Measurements from ENCODE around the gene EML6.

EML6 gene

DNA sequence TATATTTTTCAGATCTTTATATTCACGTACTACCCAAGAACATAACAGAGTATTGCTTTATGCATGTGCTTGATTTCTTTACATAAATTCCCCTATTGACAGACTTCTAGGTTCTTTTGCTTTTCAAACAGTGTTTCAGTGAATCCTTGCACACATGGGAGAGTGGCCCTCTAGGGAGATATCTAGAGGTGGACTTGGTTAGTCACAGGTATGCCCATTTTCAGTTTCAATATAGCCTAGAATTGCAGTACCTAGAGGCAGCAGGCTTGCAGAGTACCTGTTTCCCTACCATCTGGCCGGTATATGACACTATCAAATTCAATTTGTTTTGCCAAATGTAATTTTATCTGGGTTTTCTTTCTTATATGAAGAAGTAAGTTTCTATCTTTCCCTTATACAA, 36.8 kb downstream of the EML6 start:
- DNase-seq = no peak

DNA sequence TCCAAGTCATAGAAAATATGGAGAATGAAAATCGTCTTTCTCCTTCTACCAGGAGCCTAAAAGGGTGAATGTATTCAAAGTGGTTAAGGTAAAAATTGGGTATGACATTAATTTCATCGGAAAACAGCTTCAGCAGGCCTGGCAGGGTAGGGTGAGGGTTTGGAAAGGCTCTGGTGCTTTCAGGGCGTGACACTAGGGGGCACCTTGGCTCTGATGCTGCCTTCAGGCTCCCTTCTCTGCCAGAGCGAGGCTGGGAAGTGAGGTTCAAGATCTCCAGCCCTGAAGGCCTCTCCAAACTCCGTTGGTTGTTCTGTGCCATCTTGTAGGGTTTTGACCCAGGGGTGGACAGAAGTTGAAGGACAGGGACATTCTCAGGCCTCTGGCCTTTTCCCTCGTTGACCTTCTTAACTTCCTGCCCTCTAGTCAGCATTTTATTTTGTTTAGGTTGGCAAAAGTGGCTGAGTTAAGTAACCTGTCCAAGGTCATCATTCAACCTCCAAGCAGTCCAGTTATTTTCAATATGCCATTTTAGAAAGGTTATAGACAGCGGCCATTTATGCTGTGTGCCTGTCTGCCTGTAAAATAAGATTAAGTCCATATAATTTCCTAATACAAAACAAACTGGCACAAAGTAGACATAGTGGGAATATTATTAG, 40.3 kb downstream of the EML6 start:
- DNase-seq = peak; percentile 17

GRCh38 chr2:54767921-54768320, 44.5 kb downstream of the EML6 start:
- no peak for DNase-seq

GRCh38 chr2:54768772-54769428, 45.4 kb downstream of the EML6 start:
- DNase-seq = peak; percentile 80

GRCh38 chr2:54770211-54770610, 46.7 kb downstream of the EML6 start:
- DNase-seq = no peak

DNA sequence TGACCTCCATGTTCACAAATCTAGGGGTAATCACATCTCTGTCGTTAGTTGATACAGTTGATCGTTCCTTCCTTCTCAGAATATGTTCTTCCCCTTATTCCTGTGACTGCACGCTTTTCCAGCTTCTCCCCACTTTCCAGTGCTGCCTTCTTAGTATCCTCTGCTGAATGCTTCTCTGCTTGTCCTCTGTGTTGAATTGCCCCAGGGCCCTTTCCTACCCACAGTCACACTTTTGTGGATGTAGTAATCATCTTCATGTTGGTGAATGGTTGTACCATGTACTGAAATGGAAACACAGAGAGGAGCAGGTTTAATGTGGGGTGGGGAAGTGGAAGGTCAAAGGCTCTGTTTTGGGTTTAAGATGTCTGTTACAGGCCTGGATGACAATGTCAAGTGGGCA, 47.2 kb downstream of the EML6 start:
- DNase-seq = no peak

DNA sequence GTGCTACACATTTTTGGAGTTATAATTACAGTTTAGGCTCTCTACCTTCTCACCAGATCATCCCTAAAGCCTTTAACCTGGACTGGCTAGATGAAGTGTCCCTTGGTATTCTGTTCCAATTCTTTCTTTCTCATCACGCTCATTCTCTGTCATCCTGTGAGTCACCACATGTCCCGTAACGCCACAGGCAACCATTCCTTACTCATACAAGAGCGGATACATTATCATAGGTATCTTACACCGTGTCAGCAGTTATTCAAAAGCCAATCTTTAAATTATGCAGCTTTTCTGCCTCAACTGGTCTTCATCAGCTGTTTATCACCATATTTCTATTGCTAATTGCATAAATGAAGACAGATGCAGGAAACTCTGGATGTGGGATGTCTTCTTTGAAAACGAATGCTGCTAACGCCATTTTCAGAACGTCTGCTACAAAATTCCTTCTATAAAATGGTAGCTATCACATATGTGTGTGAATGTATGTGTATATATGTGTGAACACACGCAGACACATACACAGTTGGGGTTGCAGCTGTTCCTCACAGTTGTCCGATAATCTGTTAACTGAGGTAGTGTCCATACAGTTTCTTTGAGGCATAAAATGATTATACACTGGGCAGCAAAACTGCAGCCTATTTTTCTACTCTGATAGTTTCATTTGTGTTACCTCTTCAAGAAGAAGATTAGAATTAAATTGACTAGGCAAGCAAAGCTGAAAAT, 47.9 kb downstream of the EML6 start:
- DNase-seq = no peak

- no peak for DNase-seq
Measured at GRCh38 chr2:54772110-54772509, 48.6 kb downstream of the EML6 start.

- no peak for DNase-seq
Measured at GRCh38 chr2:54772531-54772930, 49.1 kb downstream of the EML6 start.

DNA sequence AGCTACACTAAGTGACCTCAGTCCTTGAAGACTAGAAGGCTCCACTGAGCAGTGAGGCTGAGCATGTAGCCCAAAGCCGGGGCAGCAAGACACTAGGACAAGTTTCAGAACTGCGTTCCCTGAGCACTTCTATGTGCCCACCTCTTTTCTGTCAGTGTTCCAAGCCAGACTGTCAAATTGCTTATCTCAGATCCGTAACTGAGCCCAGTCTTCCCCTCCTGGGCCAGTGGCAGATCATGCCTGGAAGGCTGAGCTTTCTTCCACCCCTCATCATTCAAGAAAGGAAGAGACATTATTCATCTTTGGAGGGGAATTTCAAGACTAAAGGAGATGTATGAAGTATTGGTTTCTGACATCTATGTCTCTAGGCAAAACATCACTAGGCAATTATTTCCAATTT, 49.8 kb downstream of the EML6 start:
- no peak for DNase-seq

GRCh38 chr2:54773838-54774237, 50.4 kb downstream of the EML6 start:
- DNase-seq = no peak

- DNase-seq = no peak
Measured at GRCh38 chr2:54775710-54776109, 52.2 kb downstream of the EML6 start.

DNA sequence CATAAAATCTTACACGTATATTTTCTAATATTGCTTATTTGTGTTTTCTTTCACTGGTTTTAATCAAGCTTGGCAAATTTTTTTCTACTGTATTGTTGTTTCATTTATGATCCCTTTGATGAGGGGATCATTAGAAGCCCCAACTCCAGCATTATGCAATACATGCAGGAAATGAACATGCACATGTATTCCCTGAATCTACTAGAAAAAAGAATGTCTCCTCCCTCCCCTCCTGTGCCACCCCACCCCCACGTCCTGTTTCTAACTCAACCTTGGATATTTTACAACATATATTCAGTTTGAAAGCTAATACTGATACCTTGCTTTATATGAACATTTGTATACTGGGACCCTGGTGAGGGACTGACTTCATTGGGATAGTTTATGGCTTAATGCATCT, 53.0 kb downstream of the EML6 start:
- DNase-seq = no peak

GRCh38 chr2:54783349-54783748, 59.9 kb downstream of the EML6 start:
- DNase-seq = no peak

GRCh38 chr2:54787270-54787669, 63.8 kb downstream of the EML6 start:
- DNase-seq = no peak

- DNase-seq = no peak
Measured at GRCh38 chr2:54787755-54788366, 64.4 kb downstream of the EML6 start.

GRCh38 chr2:54789878-54790277, 66.4 kb downstream of the EML6 start:
- DNase-seq = no peak

GRCh38 chr2:54791831-54792230, 68.4 kb downstream of the EML6 start:
- DNase-seq = no peak

GRCh38 chr2:54797307-54797706, 73.8 kb downstream of the EML6 start:
- no peak for DNase-seq

- DNase-seq = no peak
Measured at GRCh38 chr2:54801352-54801751, 77.9 kb downstream of the EML6 start.

DNA sequence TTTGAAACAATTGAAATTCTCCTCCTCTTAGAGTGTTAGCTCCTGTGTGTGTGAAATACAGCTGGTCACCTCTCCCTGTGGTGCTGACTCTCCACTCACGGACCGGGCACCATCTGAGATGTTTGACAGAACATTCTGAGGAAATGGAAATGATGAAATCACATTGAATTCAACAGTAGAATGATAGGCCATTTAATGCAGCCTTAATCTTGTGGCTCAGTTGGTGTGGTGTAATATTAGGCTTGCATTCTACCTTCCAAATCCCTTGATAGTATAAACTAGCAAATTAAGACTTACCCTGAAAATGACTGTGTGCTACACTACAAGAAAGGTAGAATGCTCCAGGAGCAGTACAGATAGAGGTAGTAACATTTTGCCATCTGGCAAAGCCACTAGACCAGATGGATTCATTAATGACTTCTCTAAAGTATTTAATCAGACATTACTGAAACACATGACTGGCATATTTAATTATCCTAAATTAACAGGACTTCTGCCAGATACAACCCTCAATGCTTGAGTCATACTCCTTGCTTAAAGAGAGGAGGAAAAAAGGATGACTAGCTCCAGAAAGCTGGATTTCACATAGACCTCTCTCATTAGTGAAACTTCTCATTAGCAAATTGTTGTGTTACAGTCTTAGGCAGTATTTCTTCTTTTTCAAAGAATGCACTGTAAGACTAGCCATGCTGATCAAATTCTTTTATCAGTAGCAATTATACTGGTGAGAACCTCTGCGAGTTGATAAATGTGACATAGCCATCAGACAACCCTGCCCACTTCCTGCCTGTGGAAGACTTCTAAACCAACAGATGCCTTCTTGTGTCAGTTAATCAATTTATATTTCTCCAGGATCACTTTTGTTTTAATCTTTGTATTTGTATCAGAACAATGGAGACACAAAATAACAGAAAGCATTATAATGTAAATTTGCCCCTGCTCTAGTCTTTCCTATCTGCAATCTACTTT, 80.6 kb downstream of the EML6 start:
- DNase-seq = peak; percentile 95

DNA sequence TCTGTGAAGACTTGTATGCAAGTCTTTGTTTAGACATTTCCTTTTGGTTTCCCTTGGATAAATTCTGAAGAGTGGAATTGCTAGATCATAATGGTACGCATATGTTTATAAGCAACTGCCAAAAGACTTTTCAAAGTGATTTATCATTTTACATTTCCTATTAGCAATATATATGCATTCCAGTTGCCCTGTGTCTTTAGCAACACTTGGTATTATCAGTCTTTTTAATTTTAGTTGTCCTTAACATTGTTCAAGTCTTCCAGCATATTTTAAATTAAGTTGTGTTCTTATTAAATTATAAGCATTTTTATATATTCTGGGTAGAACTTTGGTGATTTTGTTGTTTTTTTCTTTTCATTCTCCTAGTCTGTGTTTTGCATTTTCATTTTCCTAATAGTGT, 81.8 kb downstream of the EML6 start:
- DNase-seq = no peak

DNA sequence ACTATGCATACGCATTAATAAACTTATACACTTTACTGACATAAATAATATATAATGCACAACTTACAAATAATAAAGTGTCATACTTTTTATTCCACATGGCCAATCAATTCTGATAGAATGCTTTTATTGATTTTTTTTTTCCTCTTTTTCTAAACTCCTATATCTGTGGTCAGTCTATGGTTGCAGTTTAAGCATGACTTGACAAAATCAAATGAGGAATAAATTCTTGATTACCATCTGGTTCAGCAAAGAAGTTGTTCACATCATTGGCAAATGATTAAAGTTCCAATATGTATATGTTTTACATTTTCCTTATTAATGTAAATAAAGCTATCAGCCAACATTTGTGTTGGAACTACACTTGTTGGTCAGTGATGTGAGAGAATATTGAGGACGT, 83.5 kb downstream of the EML6 start:
- no peak for DNase-seq
